Caco-2 (cell line): ENCODE results near the gene CALR. TPM values are rescaled to one million over a fixed set of nuclear protein-coding genes. Genes with fewer than 3 reads are reported as not detected.

Experiments
- BruUV-seq: library from RNA; stranded (reverse); fragments of 400-500 nt; replicated peaks from 2 replicates; lab custom pipeline; 2021; lab: Mats Ljungman, UMichigan
- CTCF ChIA-PET: fragments of 300-600 bp; sonication (Branson Sonifier 250); formaldehyde crosslinking; loops from one replicate; lab custom pipeline; 2022; ENCODE audit warnings: antibody characterized with exemption; lab: Charles Lee
- POLR2A ChIA-PET: fragments of 300-600 bp; sonication (Branson Sonifier 250); formaldehyde crosslinking; loops from one replicate; lab custom pipeline; 2022; ENCODE audit warnings: antibody characterized with exemption; lab: Charles Lee
- DNase-seq, 2 experiments: peaks; one replicate each; pipeline versions ENCODE4 v3.0.0 to v3.0.0-alpha.2; 2020 to 2022
- H3K27me3 ChIP-seq: replicated peaks from 2 replicates; pipeline ENCODE4 v1.6.0; 2011; ENCODE audit warnings: low read length; ENCODE audit not compliant: control insufficient read depth, insufficient read depth
- H3K36me3 ChIP-seq: 2 replicates; pipeline ENCODE4 v1.5.1; 2011; ENCODE audit warnings: low read length; ENCODE audit not compliant: control insufficient read depth, insufficient read depth
- H3K4me1 ChIP-seq: fragments of 250-450 bp; sonication (Bioruptor Pico); 2 replicates; pipeline ENCODE4 v1.5.1; 2020; ENCODE audit warnings: mild to moderate bottlenecking
- H3K4me3 ChIP-seq: 2 replicates; pipeline ENCODE4 v1.5.1; 2011; ENCODE audit warnings: low read depth, mild to moderate bottlenecking, control low read depth, low read length
- H3K9me3 ChIP-seq: fragments of 250-450 bp; sonication (Bioruptor Pico); 2 replicates; pipeline ENCODE4 v1.5.1; 2020; ENCODE audit warnings: mild to moderate bottlenecking, moderate library complexity
- H3K27ac Mint-ChIP-seq: one replicate; pipeline ENCODE4 v1.8.0; 2022; ENCODE audit warnings: mixed read lengths; ENCODE audit not compliant: unreplicated experiment
- H3K27me3 Mint-ChIP-seq: one replicate; pipeline ENCODE4 v1.8.0; 2022; ENCODE audit warnings: mixed read lengths; ENCODE audit not compliant: insufficient read depth, unreplicated experiment
- H3K36me3 Mint-ChIP-seq: one replicate; pipeline ENCODE4 v1.8.0; 2022; ENCODE audit warnings: mild to moderate bottlenecking, mixed read lengths; ENCODE audit not compliant: insufficient read depth, unreplicated experiment
- H3K4me1 Mint-ChIP-seq: one replicate; pipeline ENCODE4 v1.8.0; 2022; ENCODE audit warnings: low read depth, mixed read lengths; ENCODE audit not compliant: unreplicated experiment
- H3K4me3 Mint-ChIP-seq: one replicate; pipeline ENCODE4 v1.8.0; 2022; ENCODE audit warnings: mild to moderate bottlenecking, moderate library complexity, mixed read lengths; ENCODE audit not compliant: unreplicated experiment
- H3K9me3 Mint-ChIP-seq: one replicate; pipeline ENCODE4 v1.8.0; 2022; ENCODE audit warnings: mixed read lengths; ENCODE audit not compliant: unreplicated experiment
- CTCF ChIP-seq, 2 experiments: fragments of 200-600 bp in 1 of 2; IDR thresholded peaks; 1 replicate in 1 of 2; 2 replicates in 1 of 2; pipeline versions ENCODE4 v1.5.1 to v1.8.0; 2011 to 2022; ENCODE audit warnings: antibody characterized with exemption in 1 of 2, control low read depth in 1 of 2, inconsistent platforms in 1 of 2, low read depth in 1 of 2, low read length in 1 of 2, mild to moderate bottlenecking in 1 of 2, moderate library complexity in 1 of 2; ENCODE audit not compliant: insufficient read depth in 1 of 2, severe bottlenecking in 1 of 2, unreplicated experiment in 1 of 2
- intact Hi-C: fragments of 100-400 bp; cut with micrococcal nuclease; formaldehyde crosslinking; loops from one replicate; pipeline ENCODE4 v1.10.0; 2022; ENCODE audit not compliant: unreplicated experiment
- total RNA-seq: library from RNA; stranded (reverse); gene quantifications from 2 replicates; pipeline ENCODE4 v1.2.3, GENCODE V29; 2022

Gene CALR
- total RNA-seq, 1 experiment from 2014 or later: 707 TPM

- no peak for DNase-seq
- Mint-ChIP-seq H3K36me3 (peaks cover 6% of the 10 kb centered on the region), H3K27ac (no peak within 1 kb of the TSS), H3K27me3 (no peaks in the 10 kb centered on the region), H3K9me3 (no peaks in the 10 kb centered on the region), H3K4me1 (peaks cover 7% of the 10 kb centered on the region), H3K4me3 (no peak within 1 kb of the TSS)
- Histone ChIP-seq H3K4me1 (no peaks in the 10 kb centered on the region), H3K4me3 (no peak within 1 kb of the TSS), H3K27me3 (no peaks in the 10 kb centered on the region), H3K9me3 (no peaks in the 10 kb centered on the region), H3K36me3 (no peaks in the 10 kb centered on the region)
- intact Hi-C loops: no loop called here
- no TSS peak for BruUV-seq
- CTCF ChIA-PET: interaction anchor here (1.1 kb wide), 1 partner anchor 8 kb away, joined by 4 read pairs; no protein-coding TSS in a partner anchor
- POLR2A ChIA-PET: no interaction called here
- no peak for TF ChIP-seq CTCF (IDR thresholded peaks at IDR 0.05; ENCODE audit: insufficient read depth in 1 of 2, low read depth in 1 of 2, low read length in 1 of 2, severe bottlenecking in 1 of 2, unreplicated experiment in 1 of 2)
These were observed 31.0 kb downstream of the CALR start, which contains the start of gene DAND5 for GRCh38 chr19:12969292-12969988. Gene DAND5, plus strand, starts transcription at chr19:12969576. Its CDS starts 85 bp downstream, at chr19:12969661.

- Histone ChIP-seq H3K4me3 (no peak overlapping the region), H3K9me3 (no peaks in the 10 kb centered on the region), H3K4me1 (no peaks in the 10 kb centered on the region), H3K27me3 (no peaks in the 10 kb centered on the region), H3K36me3 (no peaks in the 10 kb centered on the region)
- Mint-ChIP-seq H3K36me3 (no peaks in the 10 kb centered on the region), H3K4me1 (peaks cover 1% of the 10 kb centered on the region), H3K9me3 (no peaks in the 10 kb centered on the region), H3K4me3 (no peak overlapping the region), H3K27ac (no peak overlapping the region), H3K27me3 (no peaks in the 10 kb centered on the region)
- no peak for DNase-seq
- POLR2A ChIA-PET: no interaction called here
- no peak for TF ChIP-seq CTCF (IDR thresholded peaks at IDR 0.05; ENCODE audit: insufficient read depth in 1 of 2, low read depth in 1 of 2, low read length in 1 of 2, severe bottlenecking in 1 of 2, unreplicated experiment in 1 of 2)
- CTCF ChIA-PET: no interaction called here
- no TSS peak for BruUV-seq
- intact Hi-C loops: no loop called here
These were observed 31.8 kb downstream of the CALR start for GRCh38 chr19:12970070-12970820.

- Mint-ChIP-seq H3K27me3 (no peaks in the 10 kb centered on the region), H3K4me3 (no peak overlapping the region), H3K9me3 (no peaks in the 10 kb centered on the region), H3K4me1 (peaks cover 7% of the 10 kb centered on the region), H3K27ac (no peak overlapping the region), H3K36me3 (no peaks in the 10 kb centered on the region)
- ChIA-PET POLR2A (no interaction called here), CTCF (interaction anchor here (0.6 kb wide), 1 partner anchor 56 kb away, joined by 3 read pairs; no protein-coding TSS in a partner anchor)
- DNase-seq: no peak
- Histone ChIP-seq H3K4me1 (no peaks in the 10 kb centered on the region), H3K27me3 (no peaks in the 10 kb centered on the region), H3K9me3 (no peaks in the 10 kb centered on the region), H3K4me3 (no peak overlapping the region), H3K36me3 (no peaks in the 10 kb centered on the region)
- intact Hi-C loops: no loop called here
- BruUV-seq: no TSS peak
- TF ChIP-seq CTCF (IDR thresholded peaks at IDR 0.05; ENCODE audit: insufficient read depth in 1 of 2, low read depth in 1 of 2, low read length in 1 of 2, severe bottlenecking in 1 of 2, unreplicated experiment in 1 of 2): no peak
These were observed 34.8 kb downstream of the CALR start for GRCh38 chr19:12973236-12973635.
